GM10266 (cell line): Measurements from ENCODE around the gene TPRX2.
"Not testable (repeated sequence)": the region's sequence is repeated elsewhere in the genome, so short reads cannot be mapped to it uniquely, and the experiment has no call there.

ENCODE experiments used
- DNase-seq: peaks from one replicate; pipeline ENCODE4 v3.0.0; 2012; ENCODE audit errors: extremely low spot score
- TF ChIP-seq, protein P1 (sequence below): IDR thresholded peaks from 2 replicates; pipeline ENCODE4 v1.5.1; 2012; ENCODE audit warnings: mild to moderate bottlenecking, low read depth; ENCODE audit not compliant: control insufficient read depth, insufficient read depth; ENCODE audit errors: missing control alignments

TPRX2 gene

GRCh38 chr19:47899335-47899734 lies 40.3 kb downstream of the TPRX2 start:
- no peak for DNase-seq
- TF ChIP-seq, protein P1, sequence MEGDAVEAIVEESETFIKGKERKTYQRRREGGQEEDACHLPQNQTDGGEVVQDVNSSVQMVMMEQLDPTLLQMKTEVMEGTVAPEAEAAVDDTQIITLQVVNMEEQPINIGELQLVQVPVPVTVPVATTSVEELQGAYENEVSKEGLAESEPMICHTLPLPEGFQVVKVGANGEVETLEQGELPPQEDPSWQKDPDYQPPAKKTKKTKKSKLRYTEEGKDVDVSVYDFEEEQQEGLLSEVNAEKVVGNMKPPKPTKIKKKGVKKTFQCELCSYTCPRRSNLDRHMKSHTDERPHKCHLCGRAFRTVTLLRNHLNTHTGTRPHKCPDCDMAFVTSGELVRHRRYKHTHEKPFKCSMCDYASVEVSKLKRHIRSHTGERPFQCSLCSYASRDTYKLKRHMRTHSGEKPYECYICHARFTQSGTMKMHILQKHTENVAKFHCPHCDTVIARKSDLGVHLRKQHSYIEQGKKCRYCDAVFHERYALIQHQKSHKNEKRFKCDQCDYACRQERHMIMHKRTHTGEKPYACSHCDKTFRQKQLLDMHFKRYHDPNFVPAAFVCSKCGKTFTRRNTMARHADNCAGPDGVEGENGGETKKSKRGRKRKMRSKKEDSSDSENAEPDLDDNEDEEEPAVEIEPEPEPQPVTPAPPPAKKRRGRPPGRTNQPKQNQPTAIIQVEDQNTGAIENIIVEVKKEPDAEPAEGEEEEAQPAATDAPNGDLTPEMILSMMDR: no peak

DNA sequence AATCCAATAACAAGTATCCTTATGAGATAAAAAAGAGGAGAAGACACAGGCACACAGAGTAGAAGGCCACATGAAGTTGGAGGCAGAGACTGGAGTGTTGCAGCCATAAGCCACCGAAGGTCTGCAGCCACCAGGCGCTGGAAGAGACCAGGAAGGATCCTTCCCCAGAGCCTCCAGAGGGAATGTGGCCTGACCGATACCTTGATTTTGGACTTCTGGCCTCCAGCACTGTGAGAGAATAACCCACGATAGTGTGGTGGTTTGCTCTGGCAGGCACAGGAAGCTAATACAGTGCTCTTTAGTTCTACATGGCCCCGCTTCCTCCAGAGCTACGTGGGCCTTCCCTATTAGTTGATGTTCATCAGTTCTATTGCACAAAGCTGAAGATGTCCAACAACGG lies 42.3 kb downstream of the TPRX2 start:
- DNase-seq: no peak
- TF ChIP-seq, protein P1: no peak

DNA sequence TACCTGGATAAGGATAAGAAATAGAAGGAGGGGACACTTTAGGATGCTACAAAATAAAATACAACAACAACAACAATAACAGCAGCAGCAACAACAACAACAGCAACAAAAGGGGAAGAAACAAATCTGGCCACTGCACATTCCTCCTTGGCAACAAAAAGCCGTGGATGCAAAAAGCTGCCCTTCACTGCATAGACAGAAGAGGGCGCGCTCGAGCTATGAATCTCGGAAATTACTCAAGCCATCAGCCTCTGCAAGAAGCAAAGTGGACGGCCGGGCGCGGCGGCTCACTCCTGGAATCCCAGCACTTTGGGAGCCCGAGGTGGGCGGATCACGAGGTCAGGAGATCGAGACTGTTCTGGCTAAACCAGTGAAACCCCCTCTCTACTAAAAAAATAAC lies 50.3 kb downstream of the TPRX2 start:
- TF ChIP-seq, protein P1: peak; percentile 57
- DNase-seq: not testable (repeated sequence)

DNA sequence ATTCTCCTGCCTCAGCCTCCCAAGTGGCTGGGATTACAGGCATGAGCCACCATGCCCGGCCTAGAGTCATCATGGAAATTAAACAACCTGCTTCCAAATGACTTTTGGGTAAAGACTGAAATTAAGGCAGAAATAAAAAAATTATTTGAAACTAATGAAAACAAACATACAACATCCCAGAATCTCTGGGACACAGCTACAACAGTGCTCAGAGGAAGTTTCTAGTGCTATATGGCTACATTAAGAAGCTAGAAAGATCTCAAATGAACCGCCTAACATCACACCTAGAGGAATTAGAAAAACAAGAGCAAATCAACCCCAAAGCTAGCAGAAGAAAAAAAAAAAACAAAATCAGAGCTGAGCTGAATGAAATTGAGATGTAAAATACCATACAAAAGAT lies 51.2 kb downstream of the TPRX2 start:
- DNase-seq: not testable (repeated sequence)
